ENCODE measurements around the gene KLHL35.

KLHL35 gene

DNA sequence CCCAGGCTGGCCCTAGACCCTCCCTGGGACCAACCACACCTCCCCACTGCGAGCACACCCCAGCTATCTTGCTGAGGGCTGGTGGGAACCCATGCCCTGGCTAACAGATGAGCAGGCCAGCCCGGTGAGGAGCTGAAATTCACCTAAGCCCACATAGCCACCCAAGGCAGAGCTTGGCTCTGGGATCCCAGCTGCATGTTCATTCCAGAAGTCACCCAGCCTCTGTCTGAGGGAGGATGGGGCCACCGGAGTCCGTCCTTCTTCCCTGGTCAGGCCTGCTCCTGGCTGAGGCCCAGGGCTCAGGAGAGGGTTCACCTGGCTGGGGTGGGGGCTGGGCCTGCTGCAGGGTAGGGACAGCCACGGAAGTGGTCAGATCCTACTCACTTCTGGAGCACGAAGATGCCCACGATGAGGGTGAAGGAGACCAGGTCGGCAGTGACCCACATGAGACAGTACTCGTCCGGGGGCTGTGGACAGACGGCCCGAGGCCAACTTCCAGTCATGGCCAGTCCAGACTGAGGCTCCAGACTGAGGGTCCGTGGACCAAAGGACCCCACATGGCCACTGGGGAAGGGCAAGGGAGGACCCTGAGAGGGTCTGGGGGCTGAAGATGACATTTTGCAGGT, 6.6 kb upstream of the KLHL35 start:
- no peak overlapping the region for H3K4me2 ChIP-seq (ENCODE audit: low read length)

GRCh38 chr11:75439026-75439425, 6.0 kb upstream of the KLHL35 start:
- no peaks in the 10 kb centered on the region for H3K9me3 ChIP-seq (ENCODE audit: control insufficient read depth, insufficient read depth, low read length)
- H3F3A ChIP-seq (ENCODE audit: control insufficient read depth, insufficient read depth): no peaks in the 10 kb centered on the region
- no peak for TF ChIP-seq EZH2phosphoT487 (IDR thresholded peaks at IDR 0.05; ENCODE audit: borderline replicate concordance, low read length)
- no peak for TF ChIP-seq CTCF (IDR thresholded peaks at IDR 0.05; ENCODE audit: low read depth, low read length, poor library complexity, severe bottlenecking)
- H3K36me3 ChIP-seq (ENCODE audit: control insufficient read depth, low read length): no peaks in the 10 kb centered on the region
- H3K4me2 ChIP-seq (ENCODE audit: low read length): no peak overlapping the region
- no peaks in the 10 kb centered on the region for H3K27me3 ChIP-seq (ENCODE audit: control insufficient read depth, low read length)
- no peak overlapping the region for H3K27ac ChIP-seq (ENCODE audit: low read depth, low read length)
- no peaks in the 10 kb centered on the region for H3K9me2 ChIP-seq (replicated peaks; ENCODE audit: control insufficient read depth, low read length)
- H3K4me3 ChIP-seq (ENCODE audit: low read length): no peak overlapping the region
- H4K20me1 ChIP-seq (ENCODE audit: control insufficient read depth, insufficient read depth, low read depth, low read length): no peaks in the 10 kb centered on the region; the same call in 1 of the 2 replicates
- H3K4me1 ChIP-seq (ENCODE audit: control insufficient read depth, low read length): no peaks in the 10 kb centered on the region
- H3K79me2 ChIP-seq (ENCODE audit: control insufficient read depth, low read length): no peaks in the 10 kb centered on the region

More for the DNA sequence above, 6.6 kb upstream of the KLHL35 start:
- no peaks in the 10 kb centered on the region; the same call in 1 of the 2 replicates for H4K20me1 ChIP-seq (ENCODE audit: control insufficient read depth, insufficient read depth, low read depth, low read length)
- H3K9me2 ChIP-seq (replicated peaks; ENCODE audit: control insufficient read depth, low read length): no peaks in the 10 kb centered on the region
- no peaks in the 10 kb centered on the region for H3K9me3 ChIP-seq (ENCODE audit: control insufficient read depth, insufficient read depth, low read length)
- TF ChIP-seq EZH2phosphoT487 (IDR thresholded peaks at IDR 0.05; ENCODE audit: borderline replicate concordance, low read length) (no peak), CTCF (IDR thresholded peaks at IDR 0.05; ENCODE audit: low read depth, low read length, poor library complexity, severe bottlenecking) (no peak)
- no peak overlapping the region for H3K4me3 ChIP-seq (ENCODE audit: low read length)
- no peaks in the 10 kb centered on the region for H3F3A ChIP-seq (ENCODE audit: control insufficient read depth, insufficient read depth)
- H3K36me3 ChIP-seq (ENCODE audit: control insufficient read depth, low read length): no peaks in the 10 kb centered on the region
- H3K27me3 ChIP-seq (ENCODE audit: control insufficient read depth, low read length): no peaks in the 10 kb centered on the region
- H3K4me1 ChIP-seq (ENCODE audit: control insufficient read depth, low read length): no peaks in the 10 kb centered on the region
- no peak overlapping the region for H3K27ac ChIP-seq (ENCODE audit: low read depth, low read length)
- no peaks in the 10 kb centered on the region for H3K79me2 ChIP-seq (ENCODE audit: control insufficient read depth, low read length)

- H4K20me1 ChIP-seq (ENCODE audit: control insufficient read depth, insufficient read depth, low read depth, low read length): no peaks in the 10 kb centered on the region; the same call in 1 of the 2 replicates
- no peak for TF ChIP-seq EZH2phosphoT487 (IDR thresholded peaks at IDR 0.05; ENCODE audit: borderline replicate concordance, low read length)
- TF ChIP-seq CTCF (IDR thresholded peaks at IDR 0.05; ENCODE audit: low read depth, low read length, poor library complexity, severe bottlenecking): no peak
- no peak overlapping the region for H3K4me3 ChIP-seq (ENCODE audit: low read length)
- H3K27ac ChIP-seq (ENCODE audit: low read depth, low read length): no peak overlapping the region
- H3F3A ChIP-seq (ENCODE audit: control insufficient read depth, insufficient read depth): no peaks in the 10 kb centered on the region
- H3K36me3 ChIP-seq (ENCODE audit: control insufficient read depth, low read length): no peaks in the 10 kb centered on the region
- no peaks in the 10 kb centered on the region for H3K4me1 ChIP-seq (ENCODE audit: control insufficient read depth, low read length)
- H3K4me2 ChIP-seq (ENCODE audit: low read length): no peak overlapping the region
- no peaks in the 10 kb centered on the region for H3K79me2 ChIP-seq (ENCODE audit: control insufficient read depth, low read length)
- no peaks in the 10 kb centered on the region for H3K27me3 ChIP-seq (ENCODE audit: control insufficient read depth, low read length)
- H3K9me3 ChIP-seq (ENCODE audit: control insufficient read depth, insufficient read depth, low read length): no peaks in the 10 kb centered on the region
- no peaks in the 10 kb centered on the region for H3K9me2 ChIP-seq (replicated peaks; ENCODE audit: control insufficient read depth, low read length)
These were observed 5.1 kb upstream of the KLHL35 start for GRCh38 chr11:75437966-75438659.
